Activated B cell treated with CpG ODN at 0.5 μM for 24 hours (primary cell): Measurements from ENCODE around the gene PRR5L. TPM values are rescaled to one million over a fixed set of nuclear protein-coding genes. Genes with fewer than 3 reads are reported as not detected.

Experiments
- ATAC-seq: fragments of 200-7000 bp; cut with Tn5 transposase; one replicate; pipeline ENCODE4 v1.10.0; 2021; ENCODE audit warnings: low read depth, mild to moderate bottlenecking, moderate library complexity
- CTCF ChIA-PET: fragments of 350-600 bp; sonication (Branson Sonifier 250); formaldehyde crosslinking; loops from one replicate; lab custom pipeline; 2021; ENCODE audit warnings: antibody characterized with exemption; lab: Charles Lee
- POLR2A ChIA-PET: fragments of 350-600 bp; sonication (Branson Sonifier 250); formaldehyde crosslinking; loops from one replicate; lab custom pipeline; 2021; ENCODE audit warnings: antibody characterized with exemption; lab: Charles Lee
- DNase-seq: peaks from one replicate; pipeline ENCODE4 v3.0.0; 2022
- H3K27ac Mint-ChIP-seq: one replicate; pipeline ENCODE4 v1.8.0; 2020; ENCODE audit warnings: mixed read lengths
- H3K27me3 Mint-ChIP-seq: one replicate; pipeline ENCODE4 v1.8.0; 2021; ENCODE audit warnings: mixed read lengths
- H3K36me3 Mint-ChIP-seq: one replicate; pipeline ENCODE4 v1.8.0; 2021; ENCODE audit warnings: low read depth, mixed read lengths
- H3K4me1 Mint-ChIP-seq: one replicate; pipeline ENCODE4 v1.8.0; 2021; ENCODE audit warnings: mixed read lengths
- H3K4me3 Mint-ChIP-seq: one replicate; pipeline ENCODE4 v1.8.0; 2020; ENCODE audit warnings: mild to moderate bottlenecking, mixed read lengths
- H3K9me3 Mint-ChIP-seq: one replicate; pipeline ENCODE4 v1.8.0; 2020; ENCODE audit warnings: mixed read lengths
- intact Hi-C: fragments of 100-400 bp; cut with micrococcal nuclease; formaldehyde crosslinking; loops from one replicate; pipeline ENCODE4 v1.15.1; 2024
- total RNA-seq: library from RNA; stranded (reverse); gene quantifications from 2 replicates; pipeline ENCODE4 v1.2.3, GENCODE V29; 2022
- TF ChIP-seq, protein P1 (sequence below): fragments of 200-600 bp; IDR thresholded peaks from one replicate; pipeline ENCODE4 v1.8.0; 2022; ENCODE audit warnings: antibody characterized with exemption, mild to moderate bottlenecking

The PRR5L gene
- total RNA-seq, 1 donor from 2014 or later, result 1.0 TPM

DNA sequence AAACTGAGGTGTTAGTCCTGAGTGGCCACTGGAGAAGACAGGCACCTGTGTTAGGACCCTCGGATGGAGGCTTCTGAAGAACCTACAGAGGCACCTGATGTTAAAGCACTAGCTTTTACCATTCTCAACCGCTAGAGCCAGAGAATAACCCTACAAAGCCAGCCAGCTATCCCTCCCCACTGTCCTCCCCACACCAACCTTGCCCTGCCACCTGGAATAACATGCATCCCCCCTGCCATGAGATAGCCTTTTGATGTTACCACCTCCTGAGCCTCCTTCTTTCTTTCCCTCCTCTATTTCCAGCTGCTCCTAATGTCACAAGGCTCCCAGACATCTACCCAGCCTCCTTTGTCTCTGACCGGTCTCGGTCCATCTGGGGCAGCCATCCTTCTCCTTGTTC lies 35.0 kb upstream of the PRR5L start:
- no peak for ATAC-seq
- ChIA-PET POLR2A (no interaction called here), CTCF (no interaction called here)
- no peak for DNase-seq
- TF ChIP-seq, protein P1, sequence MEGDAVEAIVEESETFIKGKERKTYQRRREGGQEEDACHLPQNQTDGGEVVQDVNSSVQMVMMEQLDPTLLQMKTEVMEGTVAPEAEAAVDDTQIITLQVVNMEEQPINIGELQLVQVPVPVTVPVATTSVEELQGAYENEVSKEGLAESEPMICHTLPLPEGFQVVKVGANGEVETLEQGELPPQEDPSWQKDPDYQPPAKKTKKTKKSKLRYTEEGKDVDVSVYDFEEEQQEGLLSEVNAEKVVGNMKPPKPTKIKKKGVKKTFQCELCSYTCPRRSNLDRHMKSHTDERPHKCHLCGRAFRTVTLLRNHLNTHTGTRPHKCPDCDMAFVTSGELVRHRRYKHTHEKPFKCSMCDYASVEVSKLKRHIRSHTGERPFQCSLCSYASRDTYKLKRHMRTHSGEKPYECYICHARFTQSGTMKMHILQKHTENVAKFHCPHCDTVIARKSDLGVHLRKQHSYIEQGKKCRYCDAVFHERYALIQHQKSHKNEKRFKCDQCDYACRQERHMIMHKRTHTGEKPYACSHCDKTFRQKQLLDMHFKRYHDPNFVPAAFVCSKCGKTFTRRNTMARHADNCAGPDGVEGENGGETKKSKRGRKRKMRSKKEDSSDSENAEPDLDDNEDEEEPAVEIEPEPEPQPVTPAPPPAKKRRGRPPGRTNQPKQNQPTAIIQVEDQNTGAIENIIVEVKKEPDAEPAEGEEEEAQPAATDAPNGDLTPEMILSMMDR, result no peak
- intact Hi-C loops, result no loop called here
- no peak overlapping the region for H3K4me3 Mint-ChIP-seq
- H3K4me1 Mint-ChIP-seq, result no peaks in the 10 kb centered on the region
- H3K9me3 Mint-ChIP-seq, result no peaks in the 10 kb centered on the region
- H3K27me3 Mint-ChIP-seq, result peaks cover 33% of the 10 kb centered on the region
- H3K36me3 Mint-ChIP-seq, result no peaks in the 10 kb centered on the region
- H3K27ac Mint-ChIP-seq, result no peak overlapping the region

DNA sequence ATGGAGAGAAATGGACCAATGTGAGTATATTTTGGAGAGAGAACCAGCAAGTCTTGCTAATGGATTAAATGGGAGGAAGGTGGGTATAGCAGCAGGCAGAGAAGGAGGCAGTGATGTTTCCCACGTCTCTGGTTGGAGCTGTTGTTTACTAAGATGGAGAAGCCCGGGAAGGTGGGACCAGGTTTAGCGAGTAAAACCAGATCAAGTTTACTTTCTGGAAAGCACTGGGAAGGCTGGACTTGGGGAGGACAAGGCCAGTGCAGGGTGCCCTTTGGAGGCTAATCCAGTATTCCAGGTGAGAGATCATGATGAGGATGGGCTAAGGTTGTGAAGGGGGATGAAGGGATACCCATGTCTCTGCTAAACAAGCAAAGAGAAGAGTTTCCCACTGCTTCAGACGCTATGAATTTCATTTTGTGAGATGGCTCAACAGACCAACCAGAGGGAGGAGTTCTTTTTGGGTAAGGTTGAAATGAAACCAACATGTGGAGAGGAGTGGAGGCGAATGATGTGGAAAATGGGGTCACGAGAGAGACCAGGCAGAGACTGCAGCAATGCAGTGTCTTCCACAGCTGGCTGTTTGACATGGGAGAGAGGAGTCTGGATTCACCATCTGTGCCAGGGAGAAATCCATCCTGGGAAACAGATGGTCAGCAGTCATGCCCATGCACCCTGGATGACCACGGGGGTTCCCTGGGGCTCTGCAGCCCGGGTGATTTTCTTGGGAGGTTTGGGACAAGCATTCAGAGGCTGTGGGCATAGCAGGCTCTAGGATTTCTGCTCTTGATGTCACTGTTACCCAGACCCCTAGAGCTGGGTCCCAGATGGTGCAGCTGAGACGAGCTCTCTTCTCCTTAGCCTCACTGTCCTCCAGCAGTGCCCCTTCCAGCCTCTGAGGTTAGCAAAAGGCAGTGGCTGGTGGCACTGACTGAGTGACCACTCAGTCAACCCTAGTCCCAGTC lies 31.8 kb upstream of the PRR5L start:
- no peaks in the 10 kb centered on the region for H3K36me3 Mint-ChIP-seq
- DNase-seq (no peak), ATAC-seq (no peak)
- H3K27ac Mint-ChIP-seq, result no peak overlapping the region
- H3K4me1 Mint-ChIP-seq, result no peaks in the 10 kb centered on the region
- TF ChIP-seq, protein P1, result no peak
- H3K4me3 Mint-ChIP-seq, result no peak overlapping the region
- intact Hi-C loops, result no loop called here
- ChIA-PET POLR2A (no interaction called here), CTCF (interaction anchor here (2.5 kb wide), 1 partner anchor 11 kb away, joined by 9 read pairs; no protein-coding TSS in a partner anchor)
- no peaks in the 10 kb centered on the region for H3K9me3 Mint-ChIP-seq
- peaks cover 23% of the 10 kb centered on the region for H3K27me3 Mint-ChIP-seq

DNA sequence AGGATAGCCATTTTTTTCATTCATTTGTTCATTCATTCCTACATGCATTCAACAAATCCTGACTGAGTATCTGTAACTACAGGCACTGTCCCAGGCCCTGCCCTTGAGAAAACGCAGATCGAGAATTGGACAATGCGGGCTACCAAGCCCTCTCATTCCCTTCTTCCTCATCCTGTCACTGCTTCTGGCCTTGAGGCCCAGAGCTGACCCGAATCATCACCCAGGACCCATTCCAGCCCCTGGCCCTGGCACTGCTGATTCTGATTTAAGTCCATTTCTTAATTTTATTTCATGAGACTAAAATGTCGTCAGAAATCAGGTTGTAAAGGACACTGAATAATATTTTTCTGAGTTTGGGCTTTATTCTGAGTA lies 31.1 kb upstream of the PRR5L start:
- ChIA-PET POLR2A (no interaction called here), CTCF (interaction anchor here (1.1 to 5.1 kb wide), 6 partner anchors 8 to 650 kb away, joined by 3 to 39 read pairs (median 8); partner anchors contain the start of gene FJX1)
- ATAC-seq (no peak), DNase-seq (no peak)
- H3K27ac Mint-ChIP-seq, result no peak overlapping the region
- H3K4me3 Mint-ChIP-seq, result no peak overlapping the region
- H3K4me1 Mint-ChIP-seq, result no peaks in the 10 kb centered on the region
- H3K36me3 Mint-ChIP-seq, result peaks cover 2% of the 10 kb centered on the region
- intact Hi-C loops, result loop anchor here (5.0 kb wide), 3 partner anchors 443 to 1338 kb away; no protein-coding TSS in a partner anchor
- TF ChIP-seq, protein P1, result no peak
- H3K9me3 Mint-ChIP-seq, result no peaks in the 10 kb centered on the region
- H3K27me3 Mint-ChIP-seq, result peaks cover 19% of the 10 kb centered on the region

DNA sequence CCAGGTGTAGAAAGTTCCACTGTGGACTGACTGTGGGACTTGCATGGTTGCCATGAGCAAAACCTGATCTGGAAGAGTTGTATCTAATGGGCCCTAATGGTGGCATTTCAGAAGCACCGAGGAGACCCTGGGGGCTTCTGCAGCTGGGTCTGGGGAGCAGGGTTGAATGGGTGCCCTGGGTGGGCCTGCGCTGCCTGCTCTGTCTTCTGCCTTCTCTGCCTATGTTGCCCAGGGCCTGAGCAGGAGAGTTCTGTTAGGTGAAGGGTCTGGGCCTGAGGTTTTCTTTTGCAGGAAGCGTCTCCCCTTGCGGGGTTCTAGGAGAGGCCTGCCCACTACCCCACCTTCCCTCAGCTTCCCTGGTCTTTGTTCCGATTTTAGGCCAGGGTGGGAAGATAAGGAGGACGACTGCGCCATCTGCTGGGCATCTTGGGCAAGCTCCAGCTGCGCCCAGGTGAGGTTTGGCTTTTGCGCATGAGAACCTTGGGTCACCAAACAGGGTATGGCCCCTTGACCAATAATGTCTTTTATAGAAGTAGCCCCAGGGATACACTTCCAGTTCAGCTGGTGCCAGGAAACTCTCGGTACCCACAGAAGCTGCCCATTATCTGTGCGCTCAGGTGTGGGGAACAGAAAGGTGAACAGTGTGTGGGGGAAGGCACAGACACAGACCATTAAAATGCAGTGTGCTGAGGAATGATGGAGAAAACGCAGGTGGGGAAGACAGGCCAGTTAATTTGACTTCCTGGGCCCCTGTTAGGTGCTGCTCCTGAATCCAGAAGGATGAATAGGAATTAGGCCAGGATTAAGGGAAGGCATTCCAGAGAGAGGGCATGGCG lies 30.1 kb upstream of the PRR5L start:
- no peaks in the 10 kb centered on the region for H3K9me3 Mint-ChIP-seq
- ATAC-seq, result peak; percentile 72
- no peaks in the 10 kb centered on the region for H3K4me1 Mint-ChIP-seq
- no peak overlapping the region for H3K4me3 Mint-ChIP-seq
- DNase-seq, result peak; percentile 52
- intact Hi-C loops, result loop anchor here (1.0 to 5.0 kb wide), 4 partner anchors 444 to 1339 kb away; no protein-coding TSS in a partner anchor
- peaks cover 12% of the 10 kb centered on the region for H3K36me3 Mint-ChIP-seq
- peaks cover 10% of the 10 kb centered on the region for H3K27me3 Mint-ChIP-seq
- ChIA-PET POLR2A (no interaction called here), CTCF (interaction anchor here (1.0 to 5.1 kb wide), 10 partner anchors 9 to 656 kb away, joined by 3 to 39 read pairs (median 8); partner anchors contain the start of gene FJX1)
- H3K27ac Mint-ChIP-seq, result no peak overlapping the region
- TF ChIP-seq, protein P1, result no peak
